ENCODE measurements around the gene GALNT18.

Gene GALNT18

GRCh38 chr11:11491589-11491988 is 130.2 kb downstream of the GALNT18 start:
- H3K27me3 ChIP-seq (ENCODE audit: control insufficient read depth in 2 of 2, insufficient read depth in 2 of 2, low read length in 2 of 2): peaks cover 0 to 2% of the 10 kb centered on the region in 2 donors
- H3K4me3 ChIP-seq (ENCODE audit: low read length in 2 of 2): no peak overlapping the region
- H3K27ac ChIP-seq (ENCODE audit: low read depth in 2 of 2, low read length in 2 of 2): no peak overlapping the region
- H3K9ac ChIP-seq (ENCODE audit: low read depth in 1 of 2, low read length in 2 of 2): no peak overlapping the region
- no peaks in the 10 kb centered on the region for H3K36me3 ChIP-seq (ENCODE audit: control insufficient read depth in 2 of 2, insufficient read depth in 2 of 2, low read length in 2 of 2)
- H3K9me3 ChIP-seq (ENCODE audit: control insufficient read depth in 2 of 2, low read length in 2 of 2): no peaks in the 10 kb centered on the region
- peaks cover 4 to 5% of the 10 kb centered on the region in 2 donors for H3K4me1 ChIP-seq (ENCODE audit: control insufficient read depth in 2 of 2, insufficient read depth in 2 of 2, low read length in 2 of 2)

GRCh38 chr11:11491014-11491413 is 130.8 kb downstream of the GALNT18 start:
- H3K36me3 ChIP-seq (ENCODE audit: control insufficient read depth in 2 of 2, insufficient read depth in 2 of 2, low read length in 2 of 2): no peaks in the 10 kb centered on the region
- no peak overlapping the region for H3K27ac ChIP-seq (ENCODE audit: low read depth in 2 of 2, low read length in 2 of 2)
- peaks cover 8 to 9% of the 10 kb centered on the region in 2 donors for H3K4me1 ChIP-seq (ENCODE audit: control insufficient read depth in 2 of 2, insufficient read depth in 2 of 2, low read length in 2 of 2)
- H3K4me3 ChIP-seq (ENCODE audit: low read length in 2 of 2): no peak overlapping the region
- H3K9ac ChIP-seq (ENCODE audit: low read depth in 1 of 2, low read length in 2 of 2): no peak overlapping the region
- H3K9me3 ChIP-seq (ENCODE audit: control insufficient read depth in 2 of 2, low read length in 2 of 2): no peaks in the 10 kb centered on the region
- peaks cover 0 to 2% of the 10 kb centered on the region in 2 donors for H3K27me3 ChIP-seq (ENCODE audit: control insufficient read depth in 2 of 2, insufficient read depth in 2 of 2, low read length in 2 of 2)

- Histone ChIP-seq H3K9ac (ENCODE audit: low read depth in 1 of 2, low read length in 2 of 2) (no peak overlapping the region), H3K27ac (ENCODE audit: low read depth in 2 of 2, low read length in 2 of 2) (peak overlapping the region; percentile 33 to 61)
Measured at GRCh38 chr11:11486423-11486822, 135.4 kb downstream of the GALNT18 start.

GRCh38 chr11:11486002-11486401 is 135.8 kb downstream of the GALNT18 start:
- H3K27ac ChIP-seq (ENCODE audit: low read depth in 2 of 2, low read length in 2 of 2): peak overlapping the region; percentile 33 to 61
- H3K9ac ChIP-seq (ENCODE audit: low read depth in 1 of 2, low read length in 2 of 2): no peak overlapping the region
- H3K27me3 ChIP-seq (ENCODE audit: control insufficient read depth in 2 of 2, insufficient read depth in 2 of 2, low read length in 2 of 2): peaks cover 2% of the 10 kb centered on the region in 2 donors
- H3K9me3 ChIP-seq (ENCODE audit: control insufficient read depth in 2 of 2, low read length in 2 of 2): no peaks in the 10 kb centered on the region
- H3K36me3 ChIP-seq (ENCODE audit: control insufficient read depth in 2 of 2, insufficient read depth in 2 of 2, low read length in 2 of 2): no peaks in the 10 kb centered on the region
- peaks cover 9 to 14% of the 10 kb centered on the region in 2 donors for H3K4me1 ChIP-seq (ENCODE audit: control insufficient read depth in 2 of 2, insufficient read depth in 2 of 2, low read length in 2 of 2)
- no peak overlapping the region for H3K4me3 ChIP-seq (ENCODE audit: low read length in 2 of 2)

More at GRCh38 chr11:11486423-11486822, 135.4 kb downstream of the GALNT18 start:
- Histone ChIP-seq H3K4me1 (ENCODE audit: control insufficient read depth in 2 of 2, insufficient read depth in 2 of 2, low read length in 2 of 2) (peaks cover 9 to 14% of the 10 kb centered on the region in 2 donors), H3K9me3 (ENCODE audit: control insufficient read depth in 2 of 2, low read length in 2 of 2) (no peaks in the 10 kb centered on the region), H3K27me3 (ENCODE audit: control insufficient read depth in 2 of 2, insufficient read depth in 2 of 2, low read length in 2 of 2) (peaks cover 2% of the 10 kb centered on the region in 2 donors), H3K4me3 (ENCODE audit: low read length in 2 of 2) (no peak overlapping the region), H3K36me3 (ENCODE audit: control insufficient read depth in 2 of 2, insufficient read depth in 2 of 2, low read length in 2 of 2) (no peaks in the 10 kb centered on the region)

- Histone ChIP-seq H3K9me3 (ENCODE audit: control insufficient read depth in 2 of 2, low read length in 2 of 2) (no peaks in the 10 kb centered on the region), H3K4me1 (ENCODE audit: control insufficient read depth in 2 of 2, insufficient read depth in 2 of 2, low read length in 2 of 2) (peaks cover 9 to 14% of the 10 kb centered on the region in 2 donors), H3K27ac (ENCODE audit: low read depth in 2 of 2, low read length in 2 of 2) (no peak overlapping the region), H3K9ac (ENCODE audit: low read depth in 1 of 2, low read length in 2 of 2) (no peak overlapping the region), H3K27me3 (ENCODE audit: control insufficient read depth in 2 of 2, insufficient read depth in 2 of 2, low read length in 2 of 2) (peaks cover 2% of the 10 kb centered on the region in 2 donors), H3K36me3 (ENCODE audit: control insufficient read depth in 2 of 2, insufficient read depth in 2 of 2, low read length in 2 of 2) (no peaks in the 10 kb centered on the region), H3K4me3 (ENCODE audit: low read length in 2 of 2) (no peak overlapping the region)
Measured at GRCh38 chr11:11483627-11484026, 138.2 kb downstream of the GALNT18 start.

GRCh38 chr11:11482730-11483129 is 139.1 kb downstream of the GALNT18 start:
- Histone ChIP-seq H3K36me3 (ENCODE audit: control insufficient read depth in 2 of 2, insufficient read depth in 2 of 2, low read length in 2 of 2) (no peaks in the 10 kb centered on the region), H3K4me1 (ENCODE audit: control insufficient read depth in 2 of 2, insufficient read depth in 2 of 2, low read length in 2 of 2) (peaks cover 9 to 14% of the 10 kb centered on the region in 2 donors), H3K27me3 (ENCODE audit: control insufficient read depth in 2 of 2, insufficient read depth in 2 of 2, low read length in 2 of 2) (peaks cover 2% of the 10 kb centered on the region in 2 donors), H3K9me3 (ENCODE audit: control insufficient read depth in 2 of 2, low read length in 2 of 2) (no peaks in the 10 kb centered on the region), H3K27ac (ENCODE audit: low read depth in 2 of 2, low read length in 2 of 2) (no peak overlapping the region), H3K4me3 (ENCODE audit: low read length in 2 of 2) (no peak overlapping the region), H3K9ac (ENCODE audit: low read depth in 1 of 2, low read length in 2 of 2) (no peak overlapping the region)

- peaks cover 0 to 2% of the 10 kb centered on the region in 2 donors for H3K27me3 ChIP-seq (ENCODE audit: control insufficient read depth in 2 of 2, insufficient read depth in 2 of 2, low read length in 2 of 2)
- no peak overlapping the region for H3K27ac ChIP-seq (ENCODE audit: low read depth in 2 of 2, low read length in 2 of 2)
- no peaks in the 10 kb centered on the region for H3K9me3 ChIP-seq (ENCODE audit: control insufficient read depth in 2 of 2, low read length in 2 of 2)
- H3K4me1 ChIP-seq (ENCODE audit: control insufficient read depth in 2 of 2, insufficient read depth in 2 of 2, low read length in 2 of 2): peaks cover 4 to 8% of the 10 kb centered on the region in 2 donors
- H3K36me3 ChIP-seq (ENCODE audit: control insufficient read depth in 2 of 2, insufficient read depth in 2 of 2, low read length in 2 of 2): no peaks in the 10 kb centered on the region
- no peak overlapping the region for H3K9ac ChIP-seq (ENCODE audit: low read depth in 1 of 2, low read length in 2 of 2)
- H3K4me3 ChIP-seq (ENCODE audit: low read length in 2 of 2): no peak overlapping the region
Measured at GRCh38 chr11:11481371-11481770, 140.4 kb downstream of the GALNT18 start.

GRCh38 chr11:11480971-11481370 is 140.8 kb downstream of the GALNT18 start:
- Histone ChIP-seq H3K27ac (ENCODE audit: low read depth in 2 of 2, low read length in 2 of 2) (no peak overlapping the region), H3K27me3 (ENCODE audit: control insufficient read depth in 2 of 2, insufficient read depth in 2 of 2, low read length in 2 of 2) (peaks cover 0 to 2% of the 10 kb centered on the region in 2 donors), H3K9me3 (ENCODE audit: control insufficient read depth in 2 of 2, low read length in 2 of 2) (no peaks in the 10 kb centered on the region), H3K4me3 (ENCODE audit: low read length in 2 of 2) (no peak overlapping the region), H3K9ac (ENCODE audit: low read depth in 1 of 2, low read length in 2 of 2) (no peak overlapping the region), H3K4me1 (ENCODE audit: control insufficient read depth in 2 of 2, insufficient read depth in 2 of 2, low read length in 2 of 2) (peaks cover under 1 to 4% of the 10 kb centered on the region in 2 donors), H3K36me3 (ENCODE audit: control insufficient read depth in 2 of 2, insufficient read depth in 2 of 2, low read length in 2 of 2) (no peaks in the 10 kb centered on the region)

GRCh38 chr11:11478687-11479086 is 143.1 kb downstream of the GALNT18 start:
- Histone ChIP-seq H3K9ac (ENCODE audit: low read depth in 1 of 2, low read length in 2 of 2) (no peak overlapping the region), H3K27me3 (ENCODE audit: control insufficient read depth in 2 of 2, insufficient read depth in 2 of 2, low read length in 2 of 2) (peaks cover 0 to 2% of the 10 kb centered on the region in 2 donors), H3K4me1 (ENCODE audit: control insufficient read depth in 2 of 2, insufficient read depth in 2 of 2, low read length in 2 of 2) (no peaks in the 10 kb centered on the region), H3K36me3 (ENCODE audit: control insufficient read depth in 2 of 2, insufficient read depth in 2 of 2, low read length in 2 of 2) (no peaks in the 10 kb centered on the region), H3K4me3 (ENCODE audit: low read length in 2 of 2) (no peak overlapping the region), H3K27ac (ENCODE audit: low read depth in 2 of 2, low read length in 2 of 2) (no peak overlapping the region), H3K9me3 (ENCODE audit: control insufficient read depth in 2 of 2, low read length in 2 of 2) (no peaks in the 10 kb centered on the region)

- H3K9ac ChIP-seq (ENCODE audit: low read depth in 1 of 2, low read length in 2 of 2): no peak overlapping the region
- no peak overlapping the region for H3K4me3 ChIP-seq (ENCODE audit: low read length in 2 of 2)
- H3K36me3 ChIP-seq (ENCODE audit: control insufficient read depth in 2 of 2, insufficient read depth in 2 of 2, low read length in 2 of 2): no peaks in the 10 kb centered on the region
- no peaks in the 10 kb centered on the region for H3K4me1 ChIP-seq (ENCODE audit: control insufficient read depth in 2 of 2, insufficient read depth in 2 of 2, low read length in 2 of 2)
- peaks cover 0 to 2% of the 10 kb centered on the region in 2 donors for H3K27me3 ChIP-seq (ENCODE audit: control insufficient read depth in 2 of 2, insufficient read depth in 2 of 2, low read length in 2 of 2)
- H3K9me3 ChIP-seq (ENCODE audit: control insufficient read depth in 2 of 2, low read length in 2 of 2): no peaks in the 10 kb centered on the region
- H3K27ac ChIP-seq (ENCODE audit: low read depth in 2 of 2, low read length in 2 of 2): no peak overlapping the region
Measured at GRCh38 chr11:11477695-11478420, 143.9 kb downstream of the GALNT18 start.

Data from mucosa of rectum (tissue), 2 donors.